Activated CD4-positive, alpha-beta T cell treated with anti-CD3 and anti-CD28 coated beads, Interleukin-2, amount 10 ng/mL, durations not matched to agents 24 days and 14 days (primary cell): Measurements from ENCODE around the gene RAB8B. TPM values are rescaled to one million over a fixed set of nuclear protein-coding genes. Genes with fewer than 3 reads are reported as not detected.

Experiments used
- DNase-seq: peaks from one replicate; pipeline ENCODE4 v3.0.0; 2022
- H3K27ac Mint-ChIP-seq: one replicate; pipeline ENCODE4 v1.8.0; 2022; ENCODE audit warnings: mild to moderate bottlenecking, mixed read lengths
- H3K27me3 Mint-ChIP-seq: one replicate; pipeline ENCODE4 v1.8.0; 2022; ENCODE audit warnings: mixed read lengths
- H3K36me3 Mint-ChIP-seq: one replicate; pipeline ENCODE4 v1.8.0; 2022; ENCODE audit warnings: low read depth, mild to moderate bottlenecking, mixed read lengths
- H3K4me1 Mint-ChIP-seq: one replicate; pipeline ENCODE4 v1.8.0; 2021; ENCODE audit warnings: mixed read lengths
- H3K4me3 Mint-ChIP-seq: one replicate; pipeline ENCODE4 v1.8.0; 2022; ENCODE audit warnings: mild to moderate bottlenecking, moderate library complexity, mixed read lengths
- H3K9me3 Mint-ChIP-seq: one replicate; pipeline ENCODE4 v1.8.0; 2021; ENCODE audit warnings: mixed read lengths
- intact Hi-C: fragments of 100-400 bp; cut with micrococcal nuclease; formaldehyde crosslinking; loops from one replicate; pipeline ENCODE4 v1.15.1; 2023
- total RNA-seq: library from RNA; stranded (reverse); gene quantifications from 2 replicates; pipeline ENCODE4 v1.2.3, GENCODE V29; 2022

RAB8B gene
- total RNA-seq, 1 donor from 2014 or later: 186 TPM

- Mint-ChIP-seq H3K36me3 (peaks cover 1% of the 10 kb centered on the region), H3K4me3 (no peak overlapping the region), H3K27ac (no peak overlapping the region), H3K4me1 (no peaks in the 10 kb centered on the region), H3K9me3 (no peaks in the 10 kb centered on the region), H3K27me3 (peaks cover 21% of the 10 kb centered on the region)
- DNase-seq: no peak
- intact Hi-C loops: no loop called here
Observed at GRCh38 chr15:63312286-63312685, 122.9 kb downstream of the RAB8B start.

GRCh38 chr15:63313825-63314224 is 124.4 kb downstream of the RAB8B start:
- DNase-seq: no peak
- intact Hi-C loops: no loop called here
- Mint-ChIP-seq H3K27ac (no peak overlapping the region), H3K4me3 (no peak overlapping the region), H3K9me3 (no peaks in the 10 kb centered on the region), H3K36me3 (peaks cover 1% of the 10 kb centered on the region), H3K27me3 (peaks cover 21% of the 10 kb centered on the region), H3K4me1 (no peaks in the 10 kb centered on the region)

GRCh38 chr15:63314409-63314808 is 125.0 kb downstream of the RAB8B start:
- no peaks in the 10 kb centered on the region for H3K9me3 Mint-ChIP-seq
- H3K4me3 Mint-ChIP-seq: no peak overlapping the region
- H3K27ac Mint-ChIP-seq: no peak overlapping the region
- peaks cover 18% of the 10 kb centered on the region for H3K27me3 Mint-ChIP-seq
- intact Hi-C loops: no loop called here
- DNase-seq: no peak
- H3K36me3 Mint-ChIP-seq: no peaks in the 10 kb centered on the region
- no peaks in the 10 kb centered on the region for H3K4me1 Mint-ChIP-seq

Other genes starting within 250 kb of the RAB8B start
- gene TPM1, start 146.9 kb upstream of the RAB8B start, total RNA-seq: 10.1 and 10.6 TPM in 2 replicates
- gene LACTB, start 67.7 kb upstream of the RAB8B start, total RNA-seq: 15.7 and 18.1 TPM in 2 replicates
- gene RPS27L, start 32.1 kb upstream of the RAB8B start, total RNA-seq: 167 and 179 TPM in 2 replicates
- 3.7 and 3.8 TPM in 2 replicates for gene APH1B, start 88.0 kb downstream of the RAB8B start, total RNA-seq
- gene CA12, start 192.2 kb downstream of the RAB8B start, total RNA-seq: 0.43 and 0.63 TPM in 2 replicates